GM18505 (cell line): ENCODE results near the gene DNAJC17.

Source experiments
- ATAC-seq: cut with Tn5 transposase; IDR thresholded peaks from one replicate; pipeline ENCODE4 v1.9.1; 2021; ENCODE audit not compliant: unreplicated experiment
- POLR2A ChIP-seq: IDR thresholded peaks from 4 replicates; pipeline ENCODE4 v1.6.1; 2011; ENCODE audit warnings: borderline replicate concordance; ENCODE audit not compliant: insufficient read depth, insufficient read length; ENCODE audit errors: extremely low read depth

Gene DNAJC17

GRCh38 chr15:40762919-40763800 is 44.1 kb downstream of the DNAJC17 start:
- peak; percentile 2 for ATAC-seq
- no peak for TF ChIP-seq POLR2A

- TF ChIP-seq POLR2A: no peak
- no peak for ATAC-seq
These were observed 47.3 kb downstream of the DNAJC17 start for GRCh38 chr15:40759961-40760360.

- ATAC-seq: no peak
These were observed 50.3 kb downstream of the DNAJC17 start for GRCh38 chr15:40756938-40757337.

GRCh38 chr15:40755812-40756208 is 51.5 kb downstream of the DNAJC17 start:
- no peak for ATAC-seq
- no peak for TF ChIP-seq POLR2A

More at GRCh38 chr15:40756938-40757337, 50.3 kb downstream of the DNAJC17 start:
- TF ChIP-seq POLR2A: no peak

- TF ChIP-seq POLR2A: peak; percentile 89
- ATAC-seq: peak; percentile 78
These were observed 52.1 kb downstream of the DNAJC17 start, which contains the start of gene RMDN3 for GRCh38 chr15:40754883-40755811. Gene RMDN3 (minus strand): TSS chr15:40755254. CDS start chr15:40754783, 471 bp downstream.

- no peak for ATAC-seq
- TF ChIP-seq POLR2A: no peak
These were observed 52.7 kb downstream of the DNAJC17 start for GRCh38 chr15:40754574-40754882.

- TF ChIP-seq POLR2A: no peak
- no peak for ATAC-seq
These were observed 55.5 kb downstream of the DNAJC17 start for GRCh38 chr15:40751745-40752144.

- TF ChIP-seq POLR2A: no peak
- no peak for ATAC-seq
These were observed 56.4 kb downstream of the DNAJC17 start for GRCh38 chr15:40750885-40751284.

- ATAC-seq: no peak
- no peak for TF ChIP-seq POLR2A
These were observed 58.1 kb downstream of the DNAJC17 start for GRCh38 chr15:40749151-40749630.

GRCh38 chr15:40747685-40748631 is 59.3 kb downstream of the DNAJC17 start:
- ATAC-seq: no peak
- TF ChIP-seq POLR2A: no peak

- no peak for TF ChIP-seq POLR2A
- no peak for ATAC-seq
These were observed 60.3 kb downstream of the DNAJC17 start for GRCh38 chr15:40746916-40747418.

GRCh38 chr15:40744815-40745152 is 62.5 kb downstream of the DNAJC17 start:
- no peak for TF ChIP-seq POLR2A
- ATAC-seq: no peak

- no peak for ATAC-seq
- no peak for TF ChIP-seq POLR2A
These were observed 63.1 kb downstream of the DNAJC17 start for GRCh38 chr15:40743921-40744814.
